ENCODE measurements around the gene RFC5.
"Not testable (repeated sequence)": the region's sequence is repeated elsewhere in the genome, so short reads cannot be mapped to it uniquely, and the experiment has no call there.

The RFC5 gene

GRCh38 chr12:118017926-118018325 lies 1.4 kb downstream of the RFC5 start:
- DNase-seq, result no peak

- no peak for DNase-seq
Observed at GRCh38 chr12:118020036-118020435, 3.5 kb downstream of the RFC5 start.

GRCh38 chr12:118022097-118022727 lies 5.7 kb downstream of the RFC5 start:
- DNase-seq, result not testable (repeated sequence)

GRCh38 chr12:118022728-118023109 lies 6.2 kb downstream of the RFC5 start:
- DNase-seq, result no peak

- DNase-seq, result peak; percentile 33 to 43
Observed at GRCh38 chr12:118023301-118023860, 6.9 kb downstream of the RFC5 start.

- DNase-seq, result no peak
Observed at GRCh38 chr12:118025168-118025567, 8.7 kb downstream of the RFC5 start.

GRCh38 chr12:118029166-118029565 lies 12.7 kb downstream of the RFC5 start:
- no peak for DNase-seq

GRCh38 chr12:118032188-118032587 lies 15.7 kb downstream of the RFC5 start:
- DNase-seq, result no peak

- DNase-seq, result no peak
Observed at GRCh38 chr12:118033323-118033722, 16.8 kb downstream of the RFC5 start.

GRCh38 chr12:118033902-118034301 lies 17.4 kb downstream of the RFC5 start:
- DNase-seq, result no peak

- DNase-seq, result no peak
Observed at GRCh38 chr12:118034429-118035189, 18.1 kb downstream of the RFC5 start.

- DNase-seq, result no peak
Observed at GRCh38 chr12:118035190-118036041, 18.9 kb downstream of the RFC5 start.

- DNase-seq, result no peak
Observed at GRCh38 chr12:118036672-118037411, 20.3 kb downstream of the RFC5 start.

- peak; percentile 22 to 43 for DNase-seq
Observed at GRCh38 chr12:118038137-118038536, 21.6 kb downstream of the RFC5 start.

GRCh38 chr12:118042091-118042490 lies 25.6 kb downstream of the RFC5 start:
- no peak for DNase-seq

GRCh38 chr12:118044075-118044474 lies 27.6 kb downstream of the RFC5 start:
- DNase-seq, result no peak

- DNase-seq, result no peak
Observed at GRCh38 chr12:118044577-118044976, 28.1 kb downstream of the RFC5 start.

- no peak for DNase-seq
Observed at GRCh38 chr12:118046430-118046829, 29.9 kb downstream of the RFC5 start.

- DNase-seq, result no peak
Observed at GRCh38 chr12:118050972-118051910, 34.7 kb downstream of the RFC5 start.

- DNase-seq, result no peak
Observed at GRCh38 chr12:118052324-118053070, 36.0 kb downstream of the RFC5 start.
